Measurements from ENCODE around the gene KLF18. TPM values are rescaled to one million over a fixed set of nuclear protein-coding genes. Genes with fewer than 3 reads are reported as not detected.

KLF18 gene
- total and polyA plus RNA-seq, 8 donors, result not detected

GRCh38 chr1:44138239-44138638 lies 3.2 kb downstream of the KLF18 start:
- H3K9me3 ChIP-seq, result no peaks in the 10 kb centered on the region
- H3K4me1 ChIP-seq, result no peaks in the 10 kb centered on the region
- H3K4me3 ChIP-seq, result no peak overlapping the region
- no peak for ATAC-seq
- no peak for DNase-seq
- no peaks in the 10 kb centered on the region for H3K27me3 ChIP-seq
- no peaks in the 10 kb centered on the region for H3K36me3 ChIP-seq
- no peak overlapping the region for H3K27ac ChIP-seq
- TF ChIP-seq CTCF (IDR thresholded peaks at IDR 0.05), result no peak
- intact Hi-C loops (cut with DNase I), result no loop called here

GRCh38 chr1:44135886-44136285 lies 5.5 kb downstream of the KLF18 start:
- no peaks in the 10 kb centered on the region for H3K36me3 ChIP-seq
- TF ChIP-seq CTCF (IDR thresholded peaks at IDR 0.05), result no peak
- H3K4me3 ChIP-seq, result no peak overlapping the region
- H3K27me3 ChIP-seq, result no peaks in the 10 kb centered on the region
- intact Hi-C loops (cut with DNase I), result no loop called here
- H3K9me3 ChIP-seq, result no peaks in the 10 kb centered on the region
- no peaks in the 10 kb centered on the region for H3K4me1 ChIP-seq
- H3K27ac ChIP-seq, result no peak overlapping the region
- ATAC-seq (no peak), DNase-seq (no peak)

- no peak for ATAC-seq
- Histone ChIP-seq H3K27me3 (no peaks in the 10 kb centered on the region), H3K9me3 (no peaks in the 10 kb centered on the region), H3K4me3 (no peak overlapping the region), H3K27ac (no peak overlapping the region), H3K4me1 (no peaks in the 10 kb centered on the region), H3K36me3 (no peaks in the 10 kb centered on the region)
- intact Hi-C loops (cut with DNase I), result no loop called here
- no peak for TF ChIP-seq CTCF (IDR thresholded peaks at IDR 0.05)
- DNase-seq, result no peak
Observed at GRCh38 chr1:44134071-44134920, 7.1 kb downstream of the KLF18 start.

GRCh38 chr1:44131411-44131810 lies 10.0 kb downstream of the KLF18 start:
- Histone ChIP-seq H3K4me3 (no peak overlapping the region), H3K4me1 (no peaks in the 10 kb centered on the region), H3K27ac (no peak overlapping the region), H3K27me3 (no peaks in the 10 kb centered on the region), H3K9me3 (no peaks in the 10 kb centered on the region), H3K36me3 (no peaks in the 10 kb centered on the region)
- intact Hi-C loops (cut with DNase I), result no loop called here
- TF ChIP-seq CTCF (IDR thresholded peaks at IDR 0.05), result no peak
- no peak for DNase-seq
- ATAC-seq, result no peak

GRCh38 chr1:44129616-44130500 lies 11.6 kb downstream of the KLF18 start:
- intact Hi-C loops (cut with DNase I), result no loop called here
- no peaks in the 10 kb centered on the region for H3K9me3 ChIP-seq
- peaks cover 0 to 9% of the 10 kb centered on the region in 2 donors for H3K27me3 ChIP-seq
- no peaks in the 10 kb centered on the region for H3K36me3 ChIP-seq
- H3K4me3 ChIP-seq, result no peak overlapping the region
- H3K27ac ChIP-seq, result no peak overlapping the region
- TF ChIP-seq CTCF (IDR thresholded peaks at IDR 0.05), result no peak
- no peaks in the 10 kb centered on the region for H3K4me1 ChIP-seq
- ATAC-seq (no peak), DNase-seq (no peak)
